NCI-H2171 (cell line): ENCODE measurements around the gene TRAPPC3L.

Source experiments
- DNase-seq: peaks from one replicate; lab custom pipeline; 2025; lab: John Stamatoyannopoulos, UW

Gene TRAPPC3L

GRCh38 chr6:116465246-116465645 lies 80.2 kb downstream of the TRAPPC3L start:
- DNase-seq, result no peak

- DNase-seq, result no peak
Measured at GRCh38 chr6:116463301-116463700, 82.2 kb downstream of the TRAPPC3L start.

GRCh38 chr6:116461932-116462885 lies 83.3 kb downstream of the TRAPPC3L start:
- DNase-seq, result no peak

DNA sequence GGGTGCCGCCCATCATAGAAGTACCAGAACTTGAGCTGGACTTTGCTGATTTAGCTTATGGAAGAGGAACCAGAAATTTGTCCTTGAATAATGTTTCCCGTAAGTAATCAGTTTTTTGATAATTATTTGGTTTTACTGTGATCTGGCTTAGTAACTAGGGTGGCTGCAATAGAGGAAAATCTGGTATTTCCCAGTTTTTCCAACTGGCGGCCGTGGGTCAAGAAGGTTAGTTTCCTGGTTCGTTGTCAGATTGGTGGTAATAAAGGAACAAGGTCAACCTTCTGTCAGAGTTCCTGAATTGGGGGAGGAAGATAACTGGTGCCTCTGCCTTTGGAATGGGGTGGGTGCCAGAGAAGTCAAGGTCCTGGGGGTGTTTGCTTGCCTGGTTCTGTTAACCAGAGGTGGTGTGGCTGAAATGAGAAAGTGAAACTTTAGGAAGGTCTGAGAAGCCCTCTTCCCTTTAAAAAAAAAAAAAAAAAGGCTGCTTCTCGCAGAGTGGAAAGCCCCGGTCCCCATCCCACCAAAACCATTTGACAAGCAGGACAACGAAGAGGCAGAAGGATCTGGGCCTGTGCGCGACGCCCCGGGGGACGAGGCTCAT lies 84.1 kb downstream of the TRAPPC3L start, which contains the start of gene CALHM6:
CALHM6 (plus strand) TSS at position 45 of the 601 bp plus-strand sequence; CDS start at position 600, 555 bp downstream.
- no peak for DNase-seq

- no peak for DNase-seq
Measured at GRCh38 chr6:116459927-116460326, 85.6 kb downstream of the TRAPPC3L start.

DNA sequence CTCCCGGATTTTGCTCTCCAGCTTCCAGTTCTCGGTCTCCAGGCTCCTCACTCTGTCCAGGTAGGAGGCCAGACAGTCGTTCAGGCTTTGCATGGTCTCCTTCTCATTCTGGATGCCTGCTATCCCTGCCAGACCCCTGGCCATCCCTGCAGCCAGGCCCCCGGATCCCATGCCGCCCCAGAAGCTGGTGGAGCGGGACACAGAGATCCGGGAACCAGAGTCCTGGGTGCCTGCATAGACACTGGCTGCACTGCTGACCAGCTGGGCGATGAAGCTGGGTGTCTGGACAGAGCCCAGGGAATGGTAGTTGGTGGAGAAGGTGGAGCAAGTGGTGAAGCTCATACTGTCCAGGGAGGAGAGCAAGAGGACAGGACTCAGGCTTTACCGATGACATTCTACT lies 87.2 kb downstream of the TRAPPC3L start:
- no peak for DNase-seq

DNA sequence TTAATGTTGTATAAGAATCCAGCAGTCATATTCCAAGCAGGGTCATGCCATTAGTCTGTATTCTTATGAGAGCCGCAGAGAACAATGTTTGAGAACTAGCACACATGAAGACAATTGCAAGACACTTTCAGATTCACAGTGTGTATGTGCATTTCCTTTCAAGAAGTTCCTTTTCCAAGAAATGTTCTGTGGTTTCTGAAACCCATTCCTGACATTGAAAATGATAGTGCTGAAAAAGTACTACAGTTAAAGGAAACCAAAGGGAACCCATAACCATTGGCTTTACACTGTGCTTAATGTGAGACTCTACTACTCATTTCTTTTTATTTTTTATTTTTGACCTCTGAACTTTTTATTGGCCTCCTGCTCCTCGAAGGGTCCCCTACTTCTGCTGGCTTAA lies 88.6 kb downstream of the TRAPPC3L start:
- no peak for DNase-seq

- no peak for DNase-seq
Measured at GRCh38 chr6:116456106-116456505, 89.4 kb downstream of the TRAPPC3L start.

GRCh38 chr6:116452531-116452930 lies 93.0 kb downstream of the TRAPPC3L start:
- no peak for DNase-seq

- no peak for DNase-seq
Measured at GRCh38 chr6:116451916-116452315, 93.6 kb downstream of the TRAPPC3L start.

GRCh38 chr6:116450769-116451740 lies 94.4 kb downstream of the TRAPPC3L start:
- DNase-seq, result no peak

DNA sequence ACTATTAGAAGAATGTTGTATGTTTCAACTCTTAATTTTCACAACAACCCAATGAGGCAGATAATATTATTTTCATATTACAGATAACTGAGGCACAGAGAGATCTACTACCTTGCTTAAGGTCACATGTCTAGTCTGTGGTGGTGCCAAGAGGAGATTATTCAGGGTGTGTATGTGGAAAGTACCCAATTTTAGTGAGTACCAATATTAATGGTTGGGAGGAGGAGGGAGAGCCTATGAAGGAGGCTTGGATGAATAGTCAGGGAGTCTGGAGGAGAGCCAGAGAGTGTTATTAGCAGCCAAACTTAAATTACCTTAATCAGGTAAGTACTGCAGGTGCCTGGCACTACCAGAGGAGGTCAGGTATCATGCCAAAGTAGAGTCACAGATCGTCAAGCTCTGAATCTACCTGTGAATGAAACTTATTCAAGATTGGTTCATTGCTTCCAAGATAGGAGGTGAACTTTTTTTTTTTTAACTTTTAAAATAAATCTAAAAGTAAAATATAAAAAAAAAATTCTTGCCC lies 95.2 kb downstream of the TRAPPC3L start:
- DNase-seq, result no peak

DNA sequence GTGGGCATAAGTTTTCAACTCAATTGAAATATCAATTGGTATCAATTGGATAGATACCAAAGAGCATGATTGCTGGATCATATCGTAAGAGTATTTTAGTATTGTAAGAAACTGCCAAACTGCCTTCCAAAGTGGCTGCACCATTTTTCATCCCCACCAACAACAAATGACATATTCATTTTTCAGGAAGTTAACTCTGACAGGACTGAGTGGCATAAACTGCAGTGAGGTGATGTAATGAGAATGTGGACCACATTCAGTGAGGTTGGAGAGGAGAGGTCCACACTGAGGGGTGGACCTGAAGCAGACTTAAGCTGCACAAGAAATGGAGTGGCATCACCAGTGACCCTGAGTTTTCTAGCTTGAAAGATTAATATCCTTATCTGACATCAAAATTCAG lies 95.9 kb downstream of the TRAPPC3L start:
- no peak for DNase-seq

DNA sequence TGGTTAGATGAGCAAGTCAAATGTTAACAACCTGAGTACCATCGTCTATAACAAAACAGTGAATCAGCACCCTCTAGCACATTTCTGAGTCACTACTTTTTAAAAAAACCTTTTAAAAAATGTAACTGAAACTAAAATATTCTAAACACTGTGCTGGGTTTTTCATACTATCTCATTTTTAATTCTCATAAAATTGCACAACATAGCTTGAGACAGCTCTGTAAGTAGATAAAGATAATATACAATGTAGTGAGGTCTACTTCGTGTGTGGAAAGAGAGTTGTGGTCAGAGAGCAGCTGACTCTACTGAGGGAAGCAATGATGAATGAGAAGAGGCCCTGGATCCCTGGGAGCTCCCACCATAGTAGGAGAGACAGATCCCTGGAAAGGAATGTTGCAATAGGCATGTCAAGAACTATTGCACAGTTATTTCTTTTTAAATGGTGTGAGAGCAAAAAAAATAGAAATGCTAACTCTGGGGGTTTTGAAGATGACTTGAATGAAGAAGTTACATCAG lies 97.9 kb downstream of the TRAPPC3L start:
- DNase-seq, result no peak

DNA sequence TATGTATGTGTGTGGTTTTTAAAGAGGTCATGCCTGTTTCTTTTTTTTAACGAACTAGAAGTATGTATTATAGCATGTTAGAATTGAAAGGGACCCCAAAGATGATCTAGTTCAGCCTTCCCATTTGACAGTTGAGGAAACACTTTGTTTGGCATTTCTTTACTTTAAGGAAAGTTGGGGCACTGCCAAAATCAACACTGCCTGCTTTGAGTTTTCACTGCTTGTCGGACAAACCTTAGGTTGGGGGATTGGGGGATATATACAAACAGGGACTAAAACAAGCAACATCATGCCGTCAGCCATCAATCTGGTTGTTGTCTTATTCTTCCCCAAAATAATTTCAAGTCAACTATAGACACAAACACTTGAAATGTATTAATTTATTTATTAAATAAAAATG lies 98.4 kb downstream of the TRAPPC3L start:
- no peak for DNase-seq

DNA sequence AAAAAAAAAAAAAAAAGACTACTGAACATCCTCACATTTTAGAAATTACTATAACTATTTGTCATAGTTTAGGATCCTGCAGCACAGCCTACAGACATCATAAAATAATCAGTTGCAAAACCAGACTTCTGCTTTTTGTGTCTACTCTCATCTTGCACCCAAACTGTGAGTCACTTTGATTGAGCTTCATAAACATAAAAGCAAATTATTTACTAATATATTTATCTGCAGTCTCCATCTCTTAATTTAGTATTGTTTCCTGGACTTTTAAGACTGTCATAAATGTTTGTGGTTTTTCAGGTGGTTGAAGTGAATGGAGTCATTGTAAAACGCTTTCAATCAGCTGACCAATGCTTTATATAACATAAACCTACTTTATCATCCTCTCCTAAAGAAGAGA lies 99.1 kb downstream of the TRAPPC3L start:
- DNase-seq, result no peak

DNA sequence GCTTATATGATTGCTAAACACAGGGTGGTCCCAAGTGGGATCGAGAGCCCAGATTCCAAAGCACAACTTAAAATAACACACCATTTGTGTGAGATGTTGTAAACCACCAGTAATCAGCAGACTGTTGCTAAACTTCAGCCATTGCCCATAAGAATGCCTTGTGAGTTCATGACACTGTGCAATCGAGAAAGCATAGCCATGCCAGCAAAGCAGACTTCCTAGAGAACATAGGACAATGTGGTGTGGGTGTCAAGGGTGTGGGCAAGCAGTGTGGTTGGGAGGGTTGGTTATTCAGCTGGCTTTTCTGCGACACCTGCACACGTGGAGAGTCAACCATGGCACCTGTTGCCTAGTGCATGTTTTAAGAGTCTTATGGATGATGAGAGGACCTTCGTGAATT lies 100.4 kb downstream of the TRAPPC3L start:
- DNase-seq, result no peak
